Activated naive CD4-positive, alpha-beta T cell treated with anti-CD3 and anti-CD28 coated beads for 36 hours (primary cell): ENCODE measurements around the gene BLOC1S3. TPM values are rescaled to one million over a fixed set of nuclear protein-coding genes. Genes with fewer than 3 reads are reported as not detected.
A peak's percentile ranks its signal among the peaks of the same experiment; 100 is the strongest.

Experiments
- CTCF ChIA-PET: fragments of 350-600 bp; sonication (Branson Sonifier 250); formaldehyde crosslinking; loops from one replicate; lab custom pipeline; 2021; ENCODE audit warnings: antibody characterized with exemption; lab: Charles Lee
- DNase-seq: peaks from one replicate; pipeline ENCODE4 v3.0.0-alpha.2; 2020
- H3K27ac Mint-ChIP-seq: one replicate; pipeline ENCODE4 v1.8.0; 2021; ENCODE audit warnings: mild to moderate bottlenecking, mixed read lengths
- H3K27me3 Mint-ChIP-seq: one replicate; pipeline ENCODE4 v1.8.0; 2021; ENCODE audit warnings: low read depth, mixed read lengths
- H3K36me3 Mint-ChIP-seq: one replicate; pipeline ENCODE4 v1.8.0; 2021; ENCODE audit warnings: low read depth, mixed read lengths
- H3K4me1 Mint-ChIP-seq: one replicate; pipeline ENCODE4 v1.8.0; 2021; ENCODE audit warnings: low read depth, mixed read lengths
- H3K4me3 Mint-ChIP-seq: one replicate; pipeline ENCODE4 v1.8.0; 2021; ENCODE audit warnings: mild to moderate bottlenecking, moderate library complexity, mixed read lengths
- H3K9me3 Mint-ChIP-seq: one replicate; pipeline ENCODE4 v1.8.0; 2021; ENCODE audit warnings: mixed read lengths
- intact Hi-C: fragments of 100-400 bp; cut with micrococcal nuclease; formaldehyde crosslinking; loops from one replicate; pipeline ENCODE4 v1.15.1; 2023
- total RNA-seq, 2 experiments: library from RNA; stranded (reverse); gene quantifications; one replicate each; pipeline ENCODE4 v1.2.3, GENCODE V29; 2021

BLOC1S3 gene
- total RNA-seq, 2 experiments from 2014 or later: 5.1 to 6.5 TPM

DNA sequence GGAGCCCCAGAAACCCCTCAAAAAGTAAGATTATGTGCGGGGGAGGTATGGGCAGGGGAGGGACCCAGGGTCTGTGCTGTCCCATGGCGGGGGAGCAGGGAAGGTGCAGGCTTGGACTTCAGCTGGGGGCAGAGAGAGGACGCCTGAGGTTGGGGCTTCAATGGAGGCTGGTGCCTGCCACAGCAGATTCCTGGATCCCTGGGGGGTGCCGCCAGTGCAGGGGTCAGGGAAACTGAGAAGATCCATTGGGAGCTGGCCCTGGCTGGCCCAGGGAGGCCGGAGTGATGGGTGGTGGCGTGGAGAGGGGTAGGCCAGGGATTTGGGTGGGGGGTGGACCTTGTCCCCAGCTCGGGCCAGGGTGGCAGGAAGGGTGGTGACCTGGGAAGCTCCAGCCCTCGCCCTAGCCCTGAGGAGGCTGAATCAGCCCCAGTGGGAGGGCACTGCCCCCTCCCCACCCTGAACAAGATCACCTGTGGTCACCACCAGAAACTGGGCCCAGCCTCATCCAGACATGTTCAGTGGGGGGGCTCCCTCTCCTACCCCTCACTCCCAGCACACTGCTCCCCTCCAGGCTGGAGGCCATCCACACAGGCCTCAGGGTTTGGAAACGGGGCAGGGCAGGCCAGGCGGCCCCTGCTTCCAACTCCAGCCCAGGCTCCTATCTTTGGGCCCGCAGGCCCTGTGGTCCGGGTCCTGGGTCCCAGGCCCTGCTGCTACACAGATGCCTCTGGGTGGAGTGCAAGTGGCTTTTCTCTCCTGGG, 19.2 kb upstream of the BLOC1S3 start:
- peaks cover 10% of the 10 kb centered on the region for H3K27me3 Mint-ChIP-seq
- H3K9me3 Mint-ChIP-seq: no peaks in the 10 kb centered on the region
- no peaks in the 10 kb centered on the region for H3K36me3 Mint-ChIP-seq
- peaks cover 10% of the 10 kb centered on the region for H3K4me1 Mint-ChIP-seq
- no peak overlapping the region for H3K4me3 Mint-ChIP-seq
- DNase-seq: no peak
- H3K27ac Mint-ChIP-seq: no peak overlapping the region
- CTCF ChIA-PET: no interaction called here
- intact Hi-C loops: no loop called here

DNA sequence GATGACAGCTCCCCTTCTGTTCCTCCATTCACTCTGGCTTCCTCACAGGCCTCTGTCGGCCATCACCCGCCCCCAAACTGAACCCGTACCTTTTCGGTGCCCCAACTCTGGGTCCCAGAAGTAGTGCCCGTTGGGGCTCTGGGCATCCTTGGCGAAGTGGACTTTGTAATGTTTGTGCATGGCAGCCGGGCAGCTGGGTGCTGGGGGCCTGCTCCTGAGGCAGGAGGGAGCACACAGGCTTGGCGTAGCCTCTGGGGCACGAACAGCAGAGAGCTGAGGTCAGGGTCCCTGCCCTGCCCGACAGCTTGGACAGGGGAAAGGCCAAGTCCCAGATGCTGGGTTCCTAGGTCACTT, 18.6 kb upstream of the BLOC1S3 start:
- Mint-ChIP-seq H3K9me3 (no peaks in the 10 kb centered on the region), H3K27ac (no peak overlapping the region), H3K27me3 (peaks cover 8% of the 10 kb centered on the region), H3K4me3 (no peak overlapping the region), H3K36me3 (no peaks in the 10 kb centered on the region), H3K4me1 (peaks cover 12% of the 10 kb centered on the region)
- no peak for DNase-seq
- CTCF ChIA-PET: no interaction called here
- intact Hi-C loops: no loop called here

DNA sequence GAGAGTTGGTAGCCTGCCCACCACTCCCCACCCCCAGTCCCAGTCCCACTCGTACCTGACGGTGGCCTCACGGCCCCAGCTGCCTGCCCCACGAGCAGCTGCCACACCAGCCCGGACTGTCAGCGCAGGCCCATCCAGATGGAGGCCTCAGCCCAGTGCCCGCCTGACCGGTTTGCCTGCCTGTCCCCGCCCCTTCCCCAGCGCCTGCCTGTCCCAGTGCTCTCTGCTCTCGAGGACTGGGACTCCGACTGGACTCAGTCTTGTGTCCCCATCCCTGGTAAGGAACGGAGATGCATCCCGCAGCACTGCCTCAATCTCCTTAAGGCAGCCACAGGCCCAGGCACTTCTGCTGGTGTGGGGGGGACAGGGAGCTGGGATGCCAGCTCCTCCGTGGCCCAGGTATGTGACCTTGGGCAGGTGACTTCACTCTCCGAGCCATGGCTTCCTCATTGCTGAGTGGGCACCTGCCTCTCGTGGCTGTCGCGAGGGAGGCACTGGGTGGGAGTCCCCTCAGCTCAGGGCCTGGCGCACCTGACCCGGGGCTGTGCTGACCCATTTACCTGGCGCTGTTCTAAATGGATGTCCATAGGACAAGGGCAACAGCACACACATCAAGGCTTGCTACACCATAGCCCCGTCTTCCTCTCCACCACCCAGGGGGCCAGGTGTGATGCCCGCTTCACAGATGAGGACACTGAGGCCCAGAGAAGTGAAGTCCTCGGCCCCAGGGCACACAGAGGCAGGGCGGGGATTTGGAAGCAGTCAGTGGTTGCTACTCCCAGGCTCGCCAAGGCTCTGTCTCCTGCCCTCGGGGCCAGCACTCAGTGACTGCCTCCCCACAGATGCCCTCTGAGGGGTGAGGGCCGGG, 17.5 kb upstream of the BLOC1S3 start, which contains the start of gene NKPD1:
NKPD1 (minus strand) TSS at position 113 of the 868 bp plus-strand sequence. CDS start 832 bp downstream, outside the sequence.
- no peaks in the 10 kb centered on the region for H3K9me3 Mint-ChIP-seq
- no peak within 1 kb of the TSS for H3K27ac Mint-ChIP-seq
- no peaks in the 10 kb centered on the region for H3K36me3 Mint-ChIP-seq
- intact Hi-C loops: no loop called here
- peaks cover 5% of the 10 kb centered on the region for H3K27me3 Mint-ChIP-seq
- CTCF ChIA-PET: no interaction called here
- no peak within 1 kb of the TSS for H3K4me3 Mint-ChIP-seq
- DNase-seq: no peak
- peaks cover 14% of the 10 kb centered on the region for H3K4me1 Mint-ChIP-seq

DNA sequence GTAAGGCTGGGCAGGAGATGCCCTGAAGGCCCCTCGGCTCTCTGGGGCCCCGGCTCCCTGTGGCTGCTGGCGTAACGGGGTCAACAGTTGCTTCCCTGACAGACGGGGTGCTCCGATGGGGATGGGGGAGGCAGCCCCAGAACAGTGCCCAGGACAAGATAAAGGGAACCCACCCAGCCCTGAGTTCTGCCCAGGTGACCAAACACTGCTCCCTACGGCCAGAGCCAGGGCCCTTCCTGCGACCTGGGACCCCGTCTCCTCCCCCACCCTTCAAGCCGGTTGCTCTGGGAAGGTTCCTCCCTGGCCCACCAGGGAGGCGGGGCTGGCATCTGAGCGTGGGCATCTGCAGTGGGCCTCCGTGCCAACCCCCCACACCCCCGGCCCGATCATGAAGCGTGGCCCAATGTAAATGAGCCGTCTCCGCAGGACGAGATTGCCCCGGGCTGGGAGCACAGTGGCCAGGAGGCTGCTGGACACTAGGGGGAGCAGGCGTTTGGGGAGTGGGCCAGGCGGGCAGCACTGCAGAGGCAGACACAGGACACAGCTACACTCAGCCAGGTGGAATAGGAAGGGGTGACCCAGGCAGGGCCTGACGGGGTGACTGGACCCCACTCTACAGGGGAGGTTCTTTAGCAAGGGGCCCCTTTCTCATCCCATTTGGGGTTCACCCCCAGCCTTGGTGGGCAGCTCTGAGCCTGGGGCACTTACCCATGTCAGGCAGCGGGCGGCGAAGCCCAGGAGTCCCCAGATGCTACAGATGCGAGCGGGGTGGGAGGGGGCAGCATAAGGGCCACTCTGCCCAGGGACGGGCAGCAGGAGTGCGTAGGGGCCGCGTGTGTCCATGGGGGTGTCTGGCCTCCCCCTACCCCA, 16.6 kb upstream of the BLOC1S3 start:
- Mint-ChIP-seq H3K27ac (no peak overlapping the region), H3K4me3 (no peak overlapping the region), H3K27me3 (peaks cover 3% of the 10 kb centered on the region), H3K9me3 (no peaks in the 10 kb centered on the region), H3K36me3 (no peaks in the 10 kb centered on the region), H3K4me1 (peaks cover 14% of the 10 kb centered on the region)
- intact Hi-C loops: no loop called here
- CTCF ChIA-PET: no interaction called here
- DNase-seq: no peak

DNA sequence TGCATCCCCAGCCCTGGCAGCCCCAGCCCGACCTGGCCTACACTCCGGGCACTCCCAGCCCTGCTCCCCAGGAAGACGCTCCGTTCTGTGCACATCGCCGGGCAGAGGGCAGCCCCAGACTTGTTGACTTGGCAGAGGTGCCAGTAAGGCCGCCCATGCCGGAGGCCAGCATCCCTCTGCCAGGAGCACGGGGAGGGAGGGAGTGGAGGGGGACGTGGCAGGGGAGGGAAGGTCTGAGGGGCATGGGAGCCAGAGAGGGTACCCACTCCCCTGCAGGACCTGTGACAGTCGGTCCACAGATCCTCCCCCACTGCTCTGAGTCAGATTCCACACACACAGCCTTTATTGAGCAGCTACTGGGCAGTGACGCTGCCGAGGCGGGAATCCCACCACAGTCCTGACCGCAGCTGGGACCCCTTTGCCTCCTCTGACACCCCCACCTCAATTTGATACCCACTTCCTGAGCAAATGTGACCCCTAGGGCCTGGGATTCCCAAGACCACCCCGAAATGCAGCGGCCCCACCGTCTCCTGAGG, 15.9 kb upstream of the BLOC1S3 start:
- Mint-ChIP-seq H3K4me1 (peaks cover 14% of the 10 kb centered on the region), H3K9me3 (no peaks in the 10 kb centered on the region), H3K4me3 (no peak overlapping the region)

DNA sequence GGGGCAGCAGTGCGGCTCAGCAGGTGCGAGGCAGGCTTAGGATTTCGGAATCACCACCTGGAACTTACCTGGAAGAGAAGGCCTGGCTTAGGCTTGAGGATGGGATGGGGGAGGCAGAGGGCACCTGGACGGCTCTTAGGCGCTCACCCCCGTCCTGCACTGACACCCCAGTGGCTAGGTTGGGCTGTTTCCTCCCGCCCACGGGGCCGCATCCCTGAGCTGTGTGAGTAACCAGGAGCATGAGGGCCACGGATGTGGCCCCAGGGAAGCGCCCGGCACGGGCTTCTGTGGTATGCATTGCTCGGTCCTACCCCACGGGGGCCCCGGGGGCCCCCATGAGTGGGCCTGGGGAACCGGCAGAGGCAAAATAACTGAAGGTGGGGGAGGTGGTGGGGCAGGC, 15.4 kb upstream of the BLOC1S3 start:
- CTCF ChIA-PET: no interaction called here
- Mint-ChIP-seq H3K4me1 (peaks cover 14% of the 10 kb centered on the region), H3K27ac (no peak overlapping the region), H3K36me3 (no peaks in the 10 kb centered on the region), H3K27me3 (no peaks in the 10 kb centered on the region), H3K4me3 (no peak overlapping the region), H3K9me3 (no peaks in the 10 kb centered on the region)
- no peak for DNase-seq
- intact Hi-C loops: no loop called here

More for the DNA sequence above, 15.9 kb upstream of the BLOC1S3 start:
- H3K27me3 Mint-ChIP-seq: no peaks in the 10 kb centered on the region
- intact Hi-C loops: no loop called here
- H3K36me3 Mint-ChIP-seq: no peaks in the 10 kb centered on the region
- CTCF ChIA-PET: no interaction called here
- no peak overlapping the region for H3K27ac Mint-ChIP-seq
- DNase-seq: no peak

DNA sequence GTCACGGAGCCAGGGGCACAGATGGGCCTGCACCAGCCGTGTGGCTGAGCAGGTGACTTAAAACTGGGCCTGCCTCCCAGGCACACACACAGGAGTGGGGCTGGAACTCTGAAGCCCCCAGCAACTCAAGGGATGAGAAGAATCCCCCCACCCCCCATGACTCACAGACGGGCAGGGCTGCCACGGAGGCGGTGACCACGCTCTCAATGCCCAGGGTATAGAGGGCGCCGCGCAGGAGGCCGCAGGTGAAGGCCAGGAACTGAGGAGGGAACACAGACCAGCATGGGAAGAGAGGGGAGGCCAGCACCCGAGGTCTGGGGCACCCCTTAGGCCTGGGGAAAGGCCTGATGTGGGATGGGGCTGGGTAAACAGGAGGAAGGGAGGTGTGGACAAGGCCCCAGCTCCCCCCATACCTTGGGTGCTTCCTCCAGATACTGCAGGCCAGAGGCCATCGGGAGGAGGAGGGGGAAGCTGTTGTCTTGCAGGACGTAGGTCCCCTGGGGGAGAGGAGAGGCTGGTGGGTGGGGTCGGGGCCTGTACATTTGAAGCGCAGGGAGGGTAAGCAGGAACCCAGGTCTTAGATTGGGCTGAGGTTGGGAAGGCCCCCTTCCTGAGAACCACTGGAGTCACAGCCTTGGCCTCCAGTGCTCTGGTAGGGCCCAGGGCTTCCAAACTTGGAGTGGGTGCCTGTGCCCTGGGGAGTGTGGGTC, 14.7 kb upstream of the BLOC1S3 start:
- no peak for DNase-seq
- CTCF ChIA-PET: interaction anchor here (0.6 to 1.2 kb wide), 5 partner anchors 11 to 61 kb away, joined by 3 to 4 read pairs (median 3); no protein-coding TSS in a partner anchor
- Mint-ChIP-seq H3K27ac (no peak overlapping the region), H3K27me3 (no peaks in the 10 kb centered on the region), H3K4me1 (peaks cover 15% of the 10 kb centered on the region), H3K36me3 (no peaks in the 10 kb centered on the region), H3K4me3 (no peak overlapping the region), H3K9me3 (no peaks in the 10 kb centered on the region)
- intact Hi-C loops: loop anchor here (1.0 to 2.0 kb wide), 2 partner anchors 14 to 23 kb away; partner anchors contain the start of genes BLOC1S3 and TRAPPC6A

DNA sequence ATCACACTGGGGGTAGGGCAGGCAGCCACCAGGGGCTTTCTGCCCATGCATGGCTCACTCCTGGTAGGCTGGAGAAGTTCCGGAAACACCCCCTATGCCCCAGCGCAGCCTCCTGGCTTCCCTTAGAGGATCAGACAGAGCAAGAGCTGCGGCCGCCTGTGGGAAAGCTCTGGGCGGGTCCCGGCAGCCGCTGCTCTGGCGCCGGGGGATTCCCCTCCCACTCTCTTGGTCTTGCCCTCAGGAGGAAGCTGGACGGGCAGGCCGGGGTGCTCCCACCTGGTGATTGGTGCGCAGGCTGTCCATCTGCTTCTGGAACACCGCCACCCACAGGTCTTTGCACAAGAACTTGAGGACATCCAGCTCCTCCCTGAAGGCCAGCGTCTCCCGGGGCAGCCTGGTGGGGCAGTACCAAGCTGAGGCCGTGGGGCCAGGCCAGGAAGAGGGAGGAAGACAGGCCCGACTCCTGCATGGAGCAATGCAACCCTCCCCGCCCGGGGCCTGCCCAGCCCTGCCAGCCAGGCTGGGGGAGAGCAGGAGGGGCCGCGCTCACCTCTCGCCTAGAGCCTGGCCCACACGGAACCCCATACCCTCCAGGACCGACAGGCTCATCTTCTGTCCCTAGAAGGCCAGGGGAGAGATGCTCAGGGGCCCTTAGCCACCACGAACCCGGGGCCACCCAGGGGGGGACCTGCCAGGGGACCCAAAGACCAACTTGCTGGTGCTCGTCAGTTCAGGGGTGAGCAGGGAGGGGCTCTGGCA, 13.8 kb upstream of the BLOC1S3 start:
- H3K27me3 Mint-ChIP-seq: no peaks in the 10 kb centered on the region
- no peak overlapping the region for H3K4me3 Mint-ChIP-seq
- CTCF ChIA-PET: interaction anchor here (0.6 to 1.2 kb wide), 6 partner anchors 12 to 170 kb away, joined by 3 to 4 read pairs (median 3); no protein-coding TSS in a partner anchor
- H3K36me3 Mint-ChIP-seq: no peaks in the 10 kb centered on the region
- intact Hi-C loops: loop anchor here (1.0 to 2.0 kb wide), 2 partner anchors 14 to 22 kb away; partner anchors contain the start of genes BLOC1S3 and TRAPPC6A
- H3K4me1 Mint-ChIP-seq: peaks cover 16% of the 10 kb centered on the region
- no peak overlapping the region for H3K27ac Mint-ChIP-seq
- H3K9me3 Mint-ChIP-seq: no peaks in the 10 kb centered on the region
- peak; percentile 92 for DNase-seq

DNA sequence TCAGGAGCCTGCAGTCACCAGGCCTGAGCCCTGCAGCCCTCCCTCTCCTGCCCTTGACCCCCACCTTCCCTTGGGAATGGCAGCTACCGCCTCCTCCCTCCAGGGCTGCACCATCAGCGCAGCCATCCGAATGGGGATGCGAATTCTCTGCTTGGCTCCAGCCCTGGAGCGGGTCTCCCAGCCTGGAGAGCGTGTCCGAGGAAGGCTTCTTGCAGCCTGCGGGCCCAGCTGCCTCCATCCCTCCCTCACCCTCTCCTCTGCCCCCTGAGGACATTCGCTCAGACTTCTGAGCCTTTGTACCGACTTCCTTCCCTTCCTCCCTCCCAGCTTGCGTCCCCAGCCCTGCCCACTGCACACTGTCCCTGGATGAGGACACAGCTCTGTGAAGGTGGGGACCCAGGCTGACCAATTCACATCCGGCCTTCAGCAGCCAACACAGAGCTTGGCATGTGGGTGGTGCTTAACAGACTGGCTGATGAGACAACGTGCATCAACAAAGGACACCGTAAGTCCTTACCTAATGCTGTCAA, 11.8 kb upstream of the BLOC1S3 start:
- no peaks in the 10 kb centered on the region for H3K27me3 Mint-ChIP-seq

DNA sequence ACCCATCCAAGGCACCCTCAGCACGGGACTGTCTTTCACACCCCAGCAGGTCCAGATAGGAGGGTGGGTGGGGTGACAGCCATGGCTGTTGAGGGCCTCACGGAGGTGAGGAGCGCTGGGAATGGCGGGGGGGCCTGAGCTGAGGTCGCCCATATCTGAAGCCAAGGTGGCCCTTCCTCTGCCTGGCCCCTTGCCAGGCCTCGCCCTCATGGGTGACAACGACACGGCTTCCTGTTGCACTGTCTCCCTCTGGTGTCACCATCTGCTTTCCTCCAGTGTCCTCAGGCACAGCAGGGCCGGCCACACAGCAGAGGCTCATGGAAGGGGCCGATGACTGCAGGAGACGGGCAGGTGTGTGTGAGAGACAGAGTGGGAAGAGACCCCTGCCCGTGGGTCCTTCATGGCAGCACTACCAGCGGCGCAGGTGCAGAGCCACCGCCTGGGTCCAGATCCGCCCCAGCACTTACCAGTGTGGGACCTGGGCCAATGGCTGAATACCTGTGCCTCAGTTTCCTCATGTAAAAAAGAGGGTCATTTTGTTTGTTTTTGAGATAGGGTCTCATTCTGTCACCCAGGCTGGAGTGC, 9.7 kb upstream of the BLOC1S3 start:
- Mint-ChIP-seq H3K36me3 (no peaks in the 10 kb centered on the region), H3K9me3 (no peaks in the 10 kb centered on the region), H3K27me3 (no peaks in the 10 kb centered on the region), H3K4me1 (peaks cover 43% of the 10 kb centered on the region), H3K27ac (no peak overlapping the region), H3K4me3 (no peak overlapping the region)
- intact Hi-C loops: no loop called here
- CTCF ChIA-PET: no interaction called here
- DNase-seq: no peak

More for the DNA sequence above, 11.8 kb upstream of the BLOC1S3 start:
- CTCF ChIA-PET: interaction anchor here (0.6 kb wide), 1 partner anchor 20 kb away, joined by 3 read pairs; no protein-coding TSS in a partner anchor
- no peak overlapping the region for H3K27ac Mint-ChIP-seq
- intact Hi-C loops: no loop called here
- peaks cover 33% of the 10 kb centered on the region for H3K4me1 Mint-ChIP-seq
- no peak for DNase-seq
- H3K36me3 Mint-ChIP-seq: no peaks in the 10 kb centered on the region
- H3K4me3 Mint-ChIP-seq: no peak overlapping the region
- H3K9me3 Mint-ChIP-seq: no peaks in the 10 kb centered on the region
